NCI-H2107 (cell line): ENCODE data around the gene ZNF618.

Source experiments
- DNase-seq: peaks from one replicate; lab custom pipeline; 2025; lab: John Stamatoyannopoulos, UW

Gene ZNF618

GRCh38 chr9:113958556-113958955 lies 82.4 kb downstream of the ZNF618 start:
- DNase-seq, result no peak

GRCh38 chr9:113960768-113961167 lies 84.7 kb downstream of the ZNF618 start:
- no peak for DNase-seq

GRCh38 chr9:113962396-113962795 lies 86.3 kb downstream of the ZNF618 start:
- no peak for DNase-seq

GRCh38 chr9:113963017-113963620 lies 87.0 kb downstream of the ZNF618 start:
- no peak for DNase-seq

GRCh38 chr9:113963696-113964494 lies 87.8 kb downstream of the ZNF618 start:
- DNase-seq, result no peak

GRCh38 chr9:113964495-113965170 lies 88.5 kb downstream of the ZNF618 start:
- DNase-seq, result no peak

GRCh38 chr9:113966394-113966793 lies 90.3 kb downstream of the ZNF618 start:
- no peak for DNase-seq

- no peak for DNase-seq
Observed at GRCh38 chr9:113967380-113967779, 91.3 kb downstream of the ZNF618 start.

- DNase-seq, result no peak
Observed at GRCh38 chr9:113969343-113969742, 93.2 kb downstream of the ZNF618 start.

- DNase-seq, result no peak
Observed at GRCh38 chr9:113973226-113973625, 97.1 kb downstream of the ZNF618 start.

- no peak for DNase-seq
Observed at GRCh38 chr9:113973963-113974413, 97.9 kb downstream of the ZNF618 start.

- DNase-seq, result no peak
Observed at GRCh38 chr9:113976915-113977314, 100.8 kb downstream of the ZNF618 start.

GRCh38 chr9:113978725-113979342 lies 102.7 kb downstream of the ZNF618 start:
- no peak for DNase-seq

GRCh38 chr9:113979343-113980127 lies 103.4 kb downstream of the ZNF618 start:
- DNase-seq, result no peak

- DNase-seq, result no peak
Observed at GRCh38 chr9:113984639-113985380, 108.7 kb downstream of the ZNF618 start.

- DNase-seq, result no peak
Observed at GRCh38 chr9:113985968-113986585, 110.0 kb downstream of the ZNF618 start.

- DNase-seq, result no peak
Observed at GRCh38 chr9:113986931-113987330, 110.8 kb downstream of the ZNF618 start.

- no peak for DNase-seq
Observed at GRCh38 chr9:113987526-113987925, 111.4 kb downstream of the ZNF618 start.

- no peak for DNase-seq
Observed at GRCh38 chr9:113988385-113989016, 112.4 kb downstream of the ZNF618 start.
